ENCODE measurements around the gene NFE2L1. TPM values are rescaled to one million over a fixed set of nuclear protein-coding genes. Genes with fewer than 3 reads are reported as not detected.
"Not testable (repeated sequence)": the region's sequence is repeated elsewhere in the genome, so short reads cannot be mapped to it uniquely, and the experiment has no call there.

Gene NFE2L1, protein sequence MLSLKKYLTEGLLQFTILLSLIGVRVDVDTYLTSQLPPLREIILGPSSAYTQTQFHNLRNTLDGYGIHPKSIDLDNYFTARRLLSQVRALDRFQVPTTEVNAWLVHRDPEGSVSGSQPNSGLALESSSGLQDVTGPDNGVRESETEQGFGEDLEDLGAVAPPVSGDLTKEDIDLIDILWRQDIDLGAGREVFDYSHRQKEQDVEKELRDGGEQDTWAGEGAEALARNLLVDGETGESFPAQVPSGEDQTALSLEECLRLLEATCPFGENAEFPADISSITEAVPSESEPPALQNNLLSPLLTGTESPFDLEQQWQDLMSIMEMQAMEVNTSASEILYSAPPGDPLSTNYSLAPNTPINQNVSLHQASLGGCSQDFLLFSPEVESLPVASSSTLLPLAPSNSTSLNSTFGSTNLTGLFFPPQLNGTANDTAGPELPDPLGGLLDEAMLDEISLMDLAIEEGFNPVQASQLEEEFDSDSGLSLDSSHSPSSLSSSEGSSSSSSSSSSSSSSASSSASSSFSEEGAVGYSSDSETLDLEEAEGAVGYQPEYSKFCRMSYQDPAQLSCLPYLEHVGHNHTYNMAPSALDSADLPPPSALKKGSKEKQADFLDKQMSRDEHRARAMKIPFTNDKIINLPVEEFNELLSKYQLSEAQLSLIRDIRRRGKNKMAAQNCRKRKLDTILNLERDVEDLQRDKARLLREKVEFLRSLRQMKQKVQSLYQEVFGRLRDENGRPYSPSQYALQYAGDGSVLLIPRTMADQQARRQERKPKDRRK
- 123 and 124 TPM in 2 replicates for total RNA-seq
- long read RNA-seq, full-length matches to known transcripts, result 12 of 17 reads
- long read RNA-seq, partial matches to known transcripts, result 0 of 17 reads
- long read RNA-seq, other reads (novel, unspliced or antisense), result 5 of 17 reads

DNA sequence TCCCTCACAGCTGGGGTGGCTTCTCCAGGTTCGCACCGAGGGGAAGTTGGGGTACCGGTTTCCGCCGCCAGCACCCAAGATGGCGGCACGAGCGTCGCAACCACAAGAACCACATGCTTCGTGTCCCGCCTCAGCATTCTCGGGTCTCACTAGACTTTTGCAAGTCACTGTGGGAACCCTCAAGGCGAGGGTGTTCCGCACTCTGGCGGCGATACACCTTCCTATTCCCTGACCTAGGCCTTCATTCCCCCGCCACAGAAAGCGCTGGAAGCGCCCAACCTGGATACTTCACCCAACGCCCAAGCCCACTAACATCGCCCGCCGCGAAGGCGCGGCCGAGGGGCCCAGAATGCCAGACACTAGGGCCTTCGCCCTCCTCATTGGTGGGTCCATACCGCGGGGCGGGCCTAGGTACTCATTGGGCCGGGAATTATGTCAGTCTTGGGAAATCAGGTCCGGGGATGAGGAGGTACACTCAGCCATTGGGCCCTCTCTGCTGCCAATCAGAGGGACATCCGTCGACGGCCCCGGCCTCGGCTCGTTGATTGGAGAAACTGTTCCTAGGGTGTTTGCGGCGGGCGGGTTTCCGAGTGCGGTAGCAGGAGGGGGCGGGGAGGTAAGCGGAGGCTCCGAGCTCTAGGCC, at the start of gene NFE2L1:
TSS of gene NFE2L1 (plus strand) at position 619 of the 643 bp plus-strand sequence. CDS start 2,760 bp downstream, outside the sequence.
- Mint-ChIP-seq H3K4me1 (ENCODE audit: low read depth) (peaks cover 28% of the 10 kb centered on the region), H3K36me3 (ENCODE audit: insufficient read depth) (peaks cover 7% of the 10 kb centered on the region)

DNA sequence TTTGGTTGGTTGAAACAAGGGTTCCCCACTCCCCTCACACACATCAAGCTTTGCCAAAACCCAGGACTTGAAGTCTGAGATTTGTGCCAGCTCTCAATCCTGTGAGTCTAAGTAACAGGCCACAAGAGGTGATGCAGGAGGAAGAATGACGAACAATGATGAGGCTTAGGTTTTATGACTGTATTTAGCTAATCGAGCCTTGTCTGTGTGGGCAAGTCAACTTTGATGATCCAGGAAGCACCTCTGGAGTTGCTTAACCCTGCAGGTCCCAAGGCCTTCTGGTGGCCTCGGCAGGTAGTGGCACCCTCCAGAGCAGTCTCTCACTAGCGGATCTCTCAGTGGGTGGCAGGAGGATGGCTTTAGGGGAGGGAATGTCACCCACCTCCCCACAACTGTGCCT, 48.6 kb upstream of the NFE2L1 start:
- Mint-ChIP-seq H3K27me3 (peaks cover 6% of the 10 kb centered on the region), H3K4me1 (ENCODE audit: low read depth) (peaks cover 48% of the 10 kb centered on the region), H3K4me3 (ENCODE audit: low read depth) (no peak overlapping the region), H3K27ac (no peak overlapping the region), H3K9me3 (ENCODE audit: low read depth) (no peaks in the 10 kb centered on the region), H3K36me3 (ENCODE audit: insufficient read depth) (no peaks in the 10 kb centered on the region)
- TF ChIP-seq, protein P1, sequence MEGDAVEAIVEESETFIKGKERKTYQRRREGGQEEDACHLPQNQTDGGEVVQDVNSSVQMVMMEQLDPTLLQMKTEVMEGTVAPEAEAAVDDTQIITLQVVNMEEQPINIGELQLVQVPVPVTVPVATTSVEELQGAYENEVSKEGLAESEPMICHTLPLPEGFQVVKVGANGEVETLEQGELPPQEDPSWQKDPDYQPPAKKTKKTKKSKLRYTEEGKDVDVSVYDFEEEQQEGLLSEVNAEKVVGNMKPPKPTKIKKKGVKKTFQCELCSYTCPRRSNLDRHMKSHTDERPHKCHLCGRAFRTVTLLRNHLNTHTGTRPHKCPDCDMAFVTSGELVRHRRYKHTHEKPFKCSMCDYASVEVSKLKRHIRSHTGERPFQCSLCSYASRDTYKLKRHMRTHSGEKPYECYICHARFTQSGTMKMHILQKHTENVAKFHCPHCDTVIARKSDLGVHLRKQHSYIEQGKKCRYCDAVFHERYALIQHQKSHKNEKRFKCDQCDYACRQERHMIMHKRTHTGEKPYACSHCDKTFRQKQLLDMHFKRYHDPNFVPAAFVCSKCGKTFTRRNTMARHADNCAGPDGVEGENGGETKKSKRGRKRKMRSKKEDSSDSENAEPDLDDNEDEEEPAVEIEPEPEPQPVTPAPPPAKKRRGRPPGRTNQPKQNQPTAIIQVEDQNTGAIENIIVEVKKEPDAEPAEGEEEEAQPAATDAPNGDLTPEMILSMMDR (IDR thresholded peaks at IDR 0.05; ENCODE audit: unreplicated experiment), result no peak
- DNase-seq (ENCODE audit: low spot score, unreplicated experiment), result no peak

More for the DNA sequence above, at the start of gene NFE2L1:
- DNase-seq (ENCODE audit: low spot score, unreplicated experiment), result peak; percentile 97
- peak within 1 kb of the TSS; percentile 99 for H3K27ac Mint-ChIP-seq
- H3K9me3 Mint-ChIP-seq (ENCODE audit: low read depth), result no peaks in the 10 kb centered on the region
- H3K27me3 Mint-ChIP-seq, result peaks cover 3% of the 10 kb centered on the region
- H3K4me3 Mint-ChIP-seq (ENCODE audit: low read depth), result peak within 1 kb of the TSS; percentile 86
- TF ChIP-seq, protein P1 (IDR thresholded peaks at IDR 0.05; ENCODE audit: unreplicated experiment), result no peak

DNA sequence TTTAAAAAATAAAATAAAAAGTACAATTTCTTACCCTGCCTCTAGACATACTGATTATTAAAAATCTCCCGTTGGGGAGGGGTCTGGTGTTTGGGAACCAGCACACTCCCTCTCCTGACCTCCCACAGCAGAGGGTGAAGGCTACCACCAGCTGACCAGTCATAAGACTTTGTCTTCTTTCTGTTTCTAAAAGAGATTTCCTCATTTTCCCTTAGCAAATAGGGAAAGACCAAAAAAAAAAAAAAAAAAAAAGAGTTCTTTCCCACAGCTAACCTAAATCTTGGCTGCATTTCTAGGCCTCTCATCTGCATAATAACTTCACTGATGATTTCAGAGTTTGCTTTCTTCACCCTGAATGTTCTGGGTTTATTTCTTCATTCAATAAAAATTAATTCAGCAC, 47.0 kb upstream of the NFE2L1 start:
- Mint-ChIP-seq H3K27me3 (peaks cover 6% of the 10 kb centered on the region), H3K27ac (no peak overlapping the region), H3K36me3 (ENCODE audit: insufficient read depth) (no peaks in the 10 kb centered on the region), H3K9me3 (ENCODE audit: low read depth) (no peaks in the 10 kb centered on the region), H3K4me3 (ENCODE audit: low read depth) (no peak overlapping the region), H3K4me1 (ENCODE audit: low read depth) (peaks cover 45% of the 10 kb centered on the region)
- DNase-seq (ENCODE audit: low spot score, unreplicated experiment), result no peak
- TF ChIP-seq, protein P1 (IDR thresholded peaks at IDR 0.05; ENCODE audit: unreplicated experiment), result no peak

DNA sequence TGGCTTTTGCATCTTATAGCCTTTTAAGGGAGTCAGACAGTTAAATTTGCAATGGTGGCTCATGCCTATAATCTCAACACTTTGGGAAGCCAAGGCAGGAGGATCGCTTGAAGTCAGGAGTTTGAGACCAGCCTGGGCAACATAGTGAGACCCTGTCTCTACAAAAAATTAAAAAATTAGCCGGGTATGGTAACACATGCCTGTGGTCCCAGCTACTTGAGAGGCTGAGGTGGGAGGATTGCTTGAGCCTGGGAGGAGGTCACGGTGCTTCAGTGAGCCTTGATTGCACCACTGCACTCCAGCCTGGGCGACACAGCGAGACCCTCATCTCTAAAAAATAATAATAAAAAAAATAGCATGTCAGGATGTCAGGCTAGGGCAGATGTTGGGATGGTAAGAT, 46.5 kb upstream of the NFE2L1 start:
- DNase-seq (ENCODE audit: low spot score, unreplicated experiment); H3K9me3 Mint-ChIP-seq (ENCODE audit: low read depth); H3K27me3 Mint-ChIP-seq; H3K36me3 Mint-ChIP-seq (ENCODE audit: insufficient read depth); H3K27ac Mint-ChIP-seq; H3K4me3 Mint-ChIP-seq (ENCODE audit: low read depth): not testable (repeated sequence)
- peaks cover 40% of the 10 kb centered on the region for H3K4me1 Mint-ChIP-seq (ENCODE audit: low read depth)

DNA sequence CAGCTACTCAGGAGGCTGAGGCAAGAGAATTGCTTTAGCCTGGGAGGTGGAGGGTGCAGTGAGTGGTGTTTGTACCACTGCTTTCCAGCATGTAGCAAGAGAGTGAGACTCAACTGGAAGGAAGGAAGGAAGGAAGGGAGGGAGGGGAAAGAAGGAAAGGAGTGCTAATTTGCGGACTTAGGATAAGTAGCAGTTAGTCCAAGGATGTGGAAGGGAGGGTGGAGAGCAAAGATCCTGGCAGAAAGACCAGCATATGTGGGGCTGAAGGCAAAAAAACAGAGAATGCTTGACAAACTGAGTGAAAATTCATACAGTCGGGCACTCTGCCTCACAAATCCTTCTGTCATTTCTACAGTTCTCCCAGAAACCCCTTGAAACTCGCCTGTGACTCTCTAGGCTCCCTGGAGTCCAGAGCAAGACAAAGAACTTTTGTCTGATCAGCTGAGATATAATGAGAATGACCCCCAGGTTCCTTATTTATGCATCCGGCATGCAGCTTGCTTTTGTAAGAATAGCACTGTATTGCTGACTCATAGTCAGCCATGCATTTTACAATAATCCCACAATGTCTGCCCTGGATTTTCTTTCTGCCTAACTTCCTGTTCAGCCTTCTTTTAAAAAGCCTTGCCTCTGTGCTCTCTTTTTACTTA, 45.8 kb upstream of the NFE2L1 start:
- H3K27ac Mint-ChIP-seq, result peak overlapping the region; percentile 78
- H3K4me1 Mint-ChIP-seq (ENCODE audit: low read depth), result peaks cover 44% of the 10 kb centered on the region
- no peak for DNase-seq (ENCODE audit: low spot score, unreplicated experiment)
- no peaks in the 10 kb centered on the region for H3K36me3 Mint-ChIP-seq (ENCODE audit: insufficient read depth)
- H3K4me3 Mint-ChIP-seq (ENCODE audit: low read depth), result no peak overlapping the region
- TF ChIP-seq, protein P1 (IDR thresholded peaks at IDR 0.05; ENCODE audit: unreplicated experiment), result no peak
- H3K9me3 Mint-ChIP-seq (ENCODE audit: low read depth), result no peaks in the 10 kb centered on the region
- H3K27me3 Mint-ChIP-seq, result peaks cover 6% of the 10 kb centered on the region

All from progenitor cell of endocrine pancreas (in vitro differentiated cells).